HG03097 (cell line): ENCODE measurements around the gene CABP1.
"Not testable (repeated sequence)": the region's sequence is repeated elsewhere in the genome, so short reads cannot be mapped to it uniquely, and the experiment has no call there.

Source experiments
- ATAC-seq: cut with Tn5 transposase; IDR thresholded peaks from one replicate; pipeline ENCODE4 v1.9.1; 2021; ENCODE audit not compliant: unreplicated experiment, low FRiP score

Gene CABP1

GRCh38 chr12:120663741-120664140, 23.3 kb downstream of the CABP1 start:
- ATAC-seq, result no peak

- ATAC-seq, result no peak
Observed at GRCh38 chr12:120666571-120667390, 26.4 kb downstream of the CABP1 start.

GRCh38 chr12:120668091-120668867, 27.9 kb downstream of the CABP1 start:
- ATAC-seq, result no peak

- ATAC-seq, result peak; percentile 58
Observed at GRCh38 chr12:120668868-120669840, 28.7 kb downstream of the CABP1 start.

GRCh38 chr12:120670237-120670636, 29.8 kb downstream of the CABP1 start:
- ATAC-seq, result not testable (repeated sequence)

- ATAC-seq, result no peak
Observed at GRCh38 chr12:120670667-120671066, 30.2 kb downstream of the CABP1 start.

GRCh38 chr12:120674097-120674636, 33.7 kb downstream of the CABP1 start:
- no peak for ATAC-seq

- ATAC-seq, result peak; percentile 64
Observed at GRCh38 chr12:120677765-120678473, 37.5 kb downstream of the CABP1 start.

- ATAC-seq, result peak; percentile 8
Observed at GRCh38 chr12:120678572-120678971, 38.1 kb downstream of the CABP1 start.

GRCh38 chr12:120680165-120680738, 39.8 kb downstream of the CABP1 start:
- ATAC-seq, result no peak

GRCh38 chr12:120684523-120684932, 44.1 kb downstream of the CABP1 start:
- no peak for ATAC-seq

GRCh38 chr12:120685522-120685921, 45.1 kb downstream of the CABP1 start:
- ATAC-seq, result no peak

GRCh38 chr12:120686151-120686689, 45.8 kb downstream of the CABP1 start:
- ATAC-seq, result peak; percentile 69

GRCh38 chr12:120686690-120687577, 46.5 kb downstream of the CABP1 start, which contains the start of gene MLEC:
Gene MLEC, plus strand, starts transcription at chr12:120687149. Its CDS starts 148 bp downstream, at chr12:120687297.
- peak; percentile 60 for ATAC-seq

GRCh38 chr12:120687578-120688289, 47.3 kb downstream of the CABP1 start:
- ATAC-seq, result no peak

- ATAC-seq, result no peak
Observed at GRCh38 chr12:120688527-120689071, 48.2 kb downstream of the CABP1 start.
